Endothelial cell of umbilical vein (primary cell): ENCODE measurements around the gene HOXC12. TPM values are rescaled to one million over a fixed set of nuclear protein-coding genes. Genes with fewer than 3 reads are reported as not detected.

ENCODE experiments used
- BruUV-seq: library from RNA; stranded (reverse); fragments of 400-500 nt; replicated peaks from 2 replicates; lab custom pipeline; 2021; lab: Mats Ljungman, UMichigan
- CTCF ChIA-PET: fragments of 300-600, 350-600 bp; sonication (Branson Sonifier 250); formaldehyde crosslinking; loops from one replicate; lab custom pipeline; 2021; ENCODE audit warnings: antibody characterized with exemption, inconsistent platforms; lab: Charles Lee
- POLR2A ChIA-PET: fragments of 300-600, 350-600 bp; sonication (Branson Sonifier 250); formaldehyde crosslinking; loops from one replicate; lab custom pipeline; 2021; ENCODE audit warnings: antibody characterized with exemption, inconsistent platforms; lab: Charles Lee
- DNase-seq: peaks from one replicate; pipeline ENCODE4 v3.0.0-alpha.2; 2011; ENCODE audit warnings: low read depth, low spot score
- FAIRE-seq: peaks from 2 replicates; lab custom pipeline; 2011; peaks lifted over from hg19 to GRCh38; lab: Jason Lieb, UNC
- H2AFZ ChIP-seq: 2 replicates; pipeline ENCODE4 v1.6.0; 2012; ENCODE audit warnings: low read depth, low read length, control low read depth, inconsistent platforms
- H3K27ac ChIP-seq: 2 replicates; pipeline ENCODE4 v1.5.1; 2011; ENCODE audit warnings: low read depth, mild to moderate bottlenecking, control low read depth, low read length, moderate library complexity; ENCODE audit not compliant: insufficient read depth
- H3K27me3 ChIP-seq, 2 experiments: 2 replicates each; pipeline versions ENCODE4 v1.6.0 to v1.6.1; 2011; ENCODE audit warnings: low read length in 2 of 2, mixed read lengths in 1 of 2; ENCODE audit not compliant: control insufficient read depth in 2 of 2, insufficient read depth in 2 of 2
- H3K36me3 ChIP-seq, 2 experiments: 2 replicates in 1 of 2; 3 replicates in 1 of 2; pipeline ENCODE4 v1.5.1; 2011; ENCODE audit warnings: low read length in 2 of 2, mild to moderate bottlenecking in 1 of 2, moderate library complexity in 1 of 2; ENCODE audit not compliant: control insufficient read depth in 2 of 2, insufficient read depth in 2 of 2; ENCODE audit errors: extremely low read depth in 1 of 2
- H3K4me1 ChIP-seq: 3 replicates; pipeline ENCODE4 v1.5.1; 2011; ENCODE audit warnings: mild to moderate bottlenecking, low read length; ENCODE audit not compliant: control insufficient read depth, insufficient read depth; ENCODE audit errors: extremely low read depth
- H3K4me2 ChIP-seq: 2 replicates; pipeline ENCODE4 v1.6.1; 2011; ENCODE audit warnings: low read length, control low read depth, mixed read lengths; ENCODE audit not compliant: insufficient read depth
- H3K4me3 ChIP-seq, 3 experiments: fragments of 200-600 bp in 1 of 3; sonication (generic), shearing (Covaris generic) in 1 of 3; replicated peaks in 1 of 3; 2 replicates each; pipeline ENCODE4 v1.5.1; 2011 to 2016; ENCODE audit warnings: control low read depth in 3 of 3, low read length in 3 of 3, mild to moderate bottlenecking in 2 of 3, inconsistent platforms in 1 of 3, low read depth in 1 of 3, moderate library complexity in 1 of 3; ENCODE audit not compliant: insufficient read depth in 1 of 3
- H3K79me2 ChIP-seq: 2 replicates; pipeline ENCODE4 v1.6.0; 2012; ENCODE audit warnings: low read length, inconsistent platforms; ENCODE audit not compliant: control insufficient read depth, insufficient read depth
- H3K9ac ChIP-seq: replicated peaks from 2 replicates; pipeline ENCODE3; 2011; ENCODE audit warnings: low read length, control low read depth; ENCODE audit not compliant: insufficient read depth; ENCODE audit errors: extremely low read depth
- H3K9me1 ChIP-seq: replicated peaks from 3 replicates; pipeline ENCODE4 v1.6.0; 2011; ENCODE audit warnings: mild to moderate bottlenecking, low read length; ENCODE audit not compliant: control insufficient read depth, insufficient read depth; ENCODE audit errors: extremely low read depth
- H3K9me3 ChIP-seq: replicated peaks from 2 replicates; pipeline ENCODE4 v1.5.1; 2012; ENCODE audit warnings: low read length, inconsistent platforms; ENCODE audit not compliant: control insufficient read depth, insufficient read depth
- H4K20me1 ChIP-seq: replicated peaks from 2 replicates; pipeline ENCODE3; 2011; ENCODE audit warnings: mild to moderate bottlenecking, low read length; ENCODE audit not compliant: control insufficient read depth, insufficient read depth; ENCODE audit errors: extremely low read depth
- EZH2 ChIP-seq: IDR thresholded peaks from 2 replicates; pipeline ENCODE4 v1.6.1; 2012; ENCODE audit warnings: borderline replicate concordance, low read depth, mild to moderate bottlenecking, moderate library complexity, low read length, inconsistent platforms; ENCODE audit not compliant: severe bottlenecking
- FOS ChIP-seq: IDR thresholded peaks from 2 replicates; pipeline ENCODE4 v1.6.1; 2011; ENCODE audit warnings: mild to moderate bottlenecking, low read length, moderate library complexity, borderline replicate concordance; ENCODE audit not compliant: insufficient read depth
- GATA2 ChIP-seq: IDR thresholded peaks from 2 replicates; pipeline ENCODE4 v1.7.0; 2011; ENCODE audit warnings: low read depth, mild to moderate bottlenecking, moderate library complexity, mixed read lengths, low read length; ENCODE audit not compliant: insufficient read length, insufficient read depth
- JUN ChIP-seq: IDR thresholded peaks from 2 replicates; pipeline ENCODE4 v1.6.1; 2011; ENCODE audit warnings: borderline replicate concordance, low read depth; ENCODE audit not compliant: insufficient read length, insufficient read depth
- MYC ChIP-seq: IDR thresholded peaks from one replicate; pipeline ENCODE4 v1.6.1; 2011; ENCODE audit warnings: mild to moderate bottlenecking, low read depth, low read length
- POLR2A ChIP-seq: IDR thresholded peaks from 2 replicates; pipeline ENCODE4 v1.6.1; 2012; ENCODE audit warnings: low read depth, mild to moderate bottlenecking, control low read depth, low read length
- POLR2AphosphoS5 ChIP-seq: IDR thresholded peaks from 2 replicates; pipeline ENCODE4 v1.6.1; 2012; ENCODE audit warnings: low read depth, mild to moderate bottlenecking, control low read depth, low read length, moderate library complexity; ENCODE audit not compliant: insufficient read depth
- dilution Hi-C: fragments of 300-500 bp; cut with MboI; formaldehyde crosslinking; loops from one replicate; pipeline ENCODE4 v1.15.0; 2019; ENCODE audit warnings: low sequenced_read_pairs; ENCODE audit not compliant: extremely low pct_ligation_motif_present
- intact Hi-C: fragments of 100-400 bp; cut with micrococcal nuclease; formaldehyde crosslinking; loops from one replicate; pipeline ENCODE4 v1.10.0; 2022
- polyA plus RNA-seq, 4 experiments: library from polyadenylated mRNA; depleted of rRNA in 3 of 4; stranded (reverse) in 3 of 4; unstranded in 1 of 4; fragments of >200 nt; gene quantifications; 2 replicates each; pipeline versions ENCODE4 v1.2.1 to v1.2.3, GENCODE V29; 2011 to 2012; ENCODE audit warnings: missing spikeins in 1 of 4
- total RNA-seq: library from RNA; stranded (reverse); gene quantifications from 2 replicates; pipeline ENCODE4 v1.2.3, GENCODE V29; 2021
- TF ChIP-seq, protein P1 (sequence below), 2 donors: IDR thresholded peaks; 1 replicate in 1 of 2; 2 replicates in 1 of 2; pipeline ENCODE4 v1.5.1; 2011; ENCODE audit warnings: low read length in 2 of 2, mild to moderate bottlenecking in 2 of 2, moderate library complexity in 2 of 2, control low read depth in 1 of 2, inconsistent platforms in 1 of 2, low read depth in 1 of 2; ENCODE audit not compliant: insufficient read depth in 1 of 2; ENCODE audit errors: extremely low read depth in 1 of 2
- TF ChIP-seq, protein P2 (sequence below): IDR thresholded peaks from 2 replicates; pipeline ENCODE4 v1.6.1; 2011; ENCODE audit not compliant: insufficient read depth, insufficient read length

The HOXC12 gene
- total and polyA plus RNA-seq, 2 donors (not counting 3 experiments of a cell fraction or from before 2014, with no cell fraction given), result not detected

DNA sequence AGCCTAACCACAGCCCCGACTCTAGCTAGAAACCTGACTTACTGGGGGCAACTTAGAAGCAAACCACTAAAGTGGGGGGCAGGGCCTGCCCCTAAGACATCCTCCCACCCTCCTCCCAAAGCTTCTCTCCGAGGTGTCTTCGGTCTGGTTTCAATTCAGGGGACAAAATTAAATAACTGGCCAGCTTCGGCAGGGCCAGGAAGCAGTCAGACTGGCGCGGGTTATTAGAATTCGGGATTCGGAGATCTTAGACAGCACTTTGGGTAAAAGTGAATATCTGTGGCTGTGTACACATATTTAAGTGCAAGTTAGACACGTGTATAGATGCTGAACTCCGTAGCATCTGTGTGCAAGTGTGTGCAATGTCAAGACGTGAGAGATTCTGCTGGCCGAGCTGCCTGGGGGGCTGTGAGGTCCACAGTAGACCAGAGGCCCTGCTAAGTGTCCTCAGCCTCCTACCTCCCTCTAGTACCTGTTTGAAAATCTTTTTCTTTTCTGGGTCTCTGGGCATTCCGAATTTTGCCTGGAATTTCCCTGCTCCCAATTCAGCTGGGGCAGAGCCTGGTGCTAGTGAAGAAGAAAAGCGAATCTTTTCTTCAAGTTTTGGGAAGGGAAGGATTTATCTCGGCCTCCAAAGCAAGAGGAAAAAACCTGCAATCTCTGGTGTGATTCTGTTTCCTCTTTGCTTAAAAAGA, 26.2 kb downstream of the HOXC12 start:
- no peak for TF ChIP-seq GATA2
- no peak for TF ChIP-seq POLR2AphosphoS5
- no peak for TF ChIP-seq POLR2A
- no peak for TF ChIP-seq JUN
- TF ChIP-seq, protein P1, sequence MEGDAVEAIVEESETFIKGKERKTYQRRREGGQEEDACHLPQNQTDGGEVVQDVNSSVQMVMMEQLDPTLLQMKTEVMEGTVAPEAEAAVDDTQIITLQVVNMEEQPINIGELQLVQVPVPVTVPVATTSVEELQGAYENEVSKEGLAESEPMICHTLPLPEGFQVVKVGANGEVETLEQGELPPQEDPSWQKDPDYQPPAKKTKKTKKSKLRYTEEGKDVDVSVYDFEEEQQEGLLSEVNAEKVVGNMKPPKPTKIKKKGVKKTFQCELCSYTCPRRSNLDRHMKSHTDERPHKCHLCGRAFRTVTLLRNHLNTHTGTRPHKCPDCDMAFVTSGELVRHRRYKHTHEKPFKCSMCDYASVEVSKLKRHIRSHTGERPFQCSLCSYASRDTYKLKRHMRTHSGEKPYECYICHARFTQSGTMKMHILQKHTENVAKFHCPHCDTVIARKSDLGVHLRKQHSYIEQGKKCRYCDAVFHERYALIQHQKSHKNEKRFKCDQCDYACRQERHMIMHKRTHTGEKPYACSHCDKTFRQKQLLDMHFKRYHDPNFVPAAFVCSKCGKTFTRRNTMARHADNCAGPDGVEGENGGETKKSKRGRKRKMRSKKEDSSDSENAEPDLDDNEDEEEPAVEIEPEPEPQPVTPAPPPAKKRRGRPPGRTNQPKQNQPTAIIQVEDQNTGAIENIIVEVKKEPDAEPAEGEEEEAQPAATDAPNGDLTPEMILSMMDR (IDR thresholded peaks at IDR 0.05; ENCODE audit: extremely low read depth in 1 of 2, insufficient read depth in 1 of 2, low read depth in 1 of 2, low read length in 2 of 2), result no peak
- TF ChIP-seq, protein P2, sequence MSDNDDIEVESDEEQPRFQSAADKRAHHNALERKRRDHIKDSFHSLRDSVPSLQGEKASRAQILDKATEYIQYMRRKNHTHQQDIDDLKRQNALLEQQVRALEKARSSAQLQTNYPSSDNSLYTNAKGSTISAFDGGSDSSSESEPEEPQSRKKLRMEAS, result no peak
- no peak for TF ChIP-seq EZH2
- no peak for TF ChIP-seq FOS
- TF ChIP-seq MYC, result no peak
- Histone ChIP-seq H3K4me2 (no peak overlapping the region), H3K27me3 (peaks cover 85 to 91% of the 10 kb centered on the region in 2 experiments), H2AFZ (no peak overlapping the region), H3K36me3 (no peaks in the 10 kb centered on the region), H3K9me1 (no peaks in the 10 kb centered on the region), H3K27ac (no peak overlapping the region), H3K79me2 (no peaks in the 10 kb centered on the region), H4K20me1 (no peaks in the 10 kb centered on the region), H3K4me1 (no peaks in the 10 kb centered on the region), H3K9me3 (no peaks in the 10 kb centered on the region), H3K4me3 (no peak overlapping the region), H3K9ac (no peak overlapping the region)
- POLR2A ChIA-PET, result no interaction called here
- no TSS peak for BruUV-seq
- no peak for FAIRE-seq
- intact Hi-C loops (no loop called here), dilution Hi-C loops (no loop called here)
- DNase-seq, result no peak
- CTCF ChIA-PET, result interaction anchor here (1.5 kb wide), 1 partner anchor 10 kb away, joined by 3 read pairs; no protein-coding TSS in a partner anchor
